GM12878 (cell line): ENCODE data around the gene POLR2F.

Source experiments
- CUX1 ChIP-seq: IDR thresholded peaks from 2 replicates; pipeline ENCODE4 v1.6.1; 2012; ENCODE audit warnings: improper control_type of control experiment, low read depth, low read length; ENCODE audit not compliant: insufficient replicate concordance
- EZH2 ChIP-seq: IDR thresholded peaks from 2 replicates; pipeline ENCODE4 v1.6.1; 2012; ENCODE audit warnings: low read depth, mild to moderate bottlenecking, control low read depth, inconsistent platforms, low read length, borderline replicate concordance; ENCODE audit not compliant: control insufficient read depth
- FOXM1 ChIP-seq: IDR thresholded peaks from 2 replicates; pipeline ENCODE4 v1.6.1; 2012; ENCODE audit warnings: low read depth, mild to moderate bottlenecking, inconsistent platforms, low read length, moderate library complexity
- NFIC ChIP-seq: IDR thresholded peaks from 2 replicates; pipeline ENCODE4 v1.6.1; 2012; ENCODE audit warnings: low read depth, mild to moderate bottlenecking, inconsistent platforms, low read length, moderate library complexity
- POLR2A ChIP-seq: IDR thresholded peaks from 2 replicates; pipeline ENCODE4 v1.6.1; 2011; ENCODE audit warnings: low read depth, mild to moderate bottlenecking, low read length
- ZBED1 ChIP-seq: IDR thresholded peaks from 2 replicates; pipeline ENCODE4 v1.6.1; 2016; ENCODE audit warnings: borderline replicate concordance
- ZNF274 ChIP-seq: IDR thresholded peaks from one replicate; pipeline ENCODE4 v1.8.0; 2011; ENCODE audit not compliant: insufficient read length, insufficient read depth
- TF ChIP-seq, protein P1 (sequence below), 3 experiments: IDR thresholded peaks in 2 of 3; conservative IDR thresholded peaks in 1 of 3; 2 replicates each; pipeline ENCODE4 v1.5.1; 2011; ENCODE audit warnings: low read depth in 3 of 3, low read length in 3 of 3, mild to moderate bottlenecking in 3 of 3, control low read depth in 2 of 3, moderate library complexity in 2 of 3, inconsistent platforms in 1 of 3, mixed read lengths in 1 of 3; ENCODE audit not compliant: control insufficient read depth in 2 of 3, insufficient read depth in 1 of 3; ENCODE audit errors: extremely low read depth in 1 of 3

- TF ChIP-seq FOXM1 (no peak), NFIC (no peak), ZNF274 (no peak), EZH2 (no peak), ZBED1 (no peak), CUX1 (no peak), POLR2A (no peak)
- TF ChIP-seq, protein P1, sequence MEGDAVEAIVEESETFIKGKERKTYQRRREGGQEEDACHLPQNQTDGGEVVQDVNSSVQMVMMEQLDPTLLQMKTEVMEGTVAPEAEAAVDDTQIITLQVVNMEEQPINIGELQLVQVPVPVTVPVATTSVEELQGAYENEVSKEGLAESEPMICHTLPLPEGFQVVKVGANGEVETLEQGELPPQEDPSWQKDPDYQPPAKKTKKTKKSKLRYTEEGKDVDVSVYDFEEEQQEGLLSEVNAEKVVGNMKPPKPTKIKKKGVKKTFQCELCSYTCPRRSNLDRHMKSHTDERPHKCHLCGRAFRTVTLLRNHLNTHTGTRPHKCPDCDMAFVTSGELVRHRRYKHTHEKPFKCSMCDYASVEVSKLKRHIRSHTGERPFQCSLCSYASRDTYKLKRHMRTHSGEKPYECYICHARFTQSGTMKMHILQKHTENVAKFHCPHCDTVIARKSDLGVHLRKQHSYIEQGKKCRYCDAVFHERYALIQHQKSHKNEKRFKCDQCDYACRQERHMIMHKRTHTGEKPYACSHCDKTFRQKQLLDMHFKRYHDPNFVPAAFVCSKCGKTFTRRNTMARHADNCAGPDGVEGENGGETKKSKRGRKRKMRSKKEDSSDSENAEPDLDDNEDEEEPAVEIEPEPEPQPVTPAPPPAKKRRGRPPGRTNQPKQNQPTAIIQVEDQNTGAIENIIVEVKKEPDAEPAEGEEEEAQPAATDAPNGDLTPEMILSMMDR (IDR thresholded peaks at IDR 0.05 in 2 of 3, conservative IDR thresholded peaks at IDR 0.05 in 1 of 3; ENCODE audit: control insufficient read depth in 2 of 3, extremely low read depth in 1 of 3, insufficient read depth in 1 of 3, low read depth in 3 of 3, low read length in 3 of 3) = no peak
These were observed 25.9 kb upstream of the POLR2F start for GRCh38 chr22:37927637-37927936.
